Right kidney (tissue), 1 donor: ENCODE measurements around the gene MAP3K6.
"Not testable (repeated sequence)": the region's sequence is repeated elsewhere in the genome, so short reads cannot be mapped to it uniquely, and the experiment has no call there.

ENCODE experiments used
- DNase-seq: peaks from one replicate; pipeline ENCODE4 v3.0.0-alpha.2; 2016

MAP3K6 gene

GRCh38 chr1:27395441-27396195, 28.9 kb upstream of the MAP3K6 start:
- DNase-seq: peak; percentile 63

- no peak for DNase-seq
Observed at GRCh38 chr1:27394925-27395324, 28.2 kb upstream of the MAP3K6 start.

GRCh38 chr1:27394282-27394658, 27.5 kb upstream of the MAP3K6 start:
- no peak for DNase-seq

- DNase-seq: no peak
Observed at GRCh38 chr1:27393641-27394281, 27.0 kb upstream of the MAP3K6 start.

GRCh38 chr1:27392778-27393635, 26.2 kb upstream of the MAP3K6 start:
- DNase-seq: no peak

GRCh38 chr1:27392096-27392777, 25.5 kb upstream of the MAP3K6 start, which contains the start of gene GPR3:
Gene GPR3 (plus strand): TSS chr1:27392622. CDS start chr1:27393799, 1,177 bp downstream.
- DNase-seq: peak; percentile 81

- peak; percentile 52 for DNase-seq
Observed at GRCh38 chr1:27391511-27392095, 24.8 kb upstream of the MAP3K6 start.

- peak; percentile 43 for DNase-seq
Observed at GRCh38 chr1:27388337-27389005, 21.7 kb upstream of the MAP3K6 start.

- not testable (repeated sequence) for DNase-seq
Observed at GRCh38 chr1:27384797-27385196, 18.0 kb upstream of the MAP3K6 start.

- no peak for DNase-seq
Observed at GRCh38 chr1:27383661-27384060, 16.9 kb upstream of the MAP3K6 start.

GRCh38 chr1:27383039-27383605, 16.4 kb upstream of the MAP3K6 start, which contains the start of gene CD164L2:
Gene CD164L2 (minus strand): TSS chr1:27383333. CDS start chr1:27383239, 94 bp downstream.
- no peak for DNase-seq

- no peak for DNase-seq
Observed at GRCh38 chr1:27381969-27382762, 15.4 kb upstream of the MAP3K6 start.

- DNase-seq: no peak
Observed at GRCh38 chr1:27380766-27381733, 14.3 kb upstream of the MAP3K6 start.

GRCh38 chr1:27380224-27380623, 13.5 kb upstream of the MAP3K6 start:
- no peak for DNase-seq

- DNase-seq: no peak
Observed at GRCh38 chr1:27379564-27380122, 12.9 kb upstream of the MAP3K6 start.

- no peak for DNase-seq
Observed at GRCh38 chr1:27377760-27378495, 11.2 kb upstream of the MAP3K6 start.

GRCh38 chr1:27374362-27375086, 7.8 kb upstream of the MAP3K6 start, which contains the start of gene FCN3:
Gene FCN3 (minus strand): TSS chr1:27374824. CDS start chr1:27374818, 6 bp downstream.
- DNase-seq: no peak
